Breast epithelium (tissue), 3 donors: ENCODE data around the gene UBALD1.

Experiments used
- CTCF ChIP-seq, 3 donors: fragments of 450-650 bp; IDR thresholded peaks; one replicate each; pipeline ENCODE4 v1.5.1; 2016 to 2017; ENCODE audit warnings: antibody characterized with exemption in 3 of 3, mild to moderate bottlenecking in 3 of 3, moderate library complexity in 3 of 3
- POLR2A ChIP-seq: fragments of 450-650 bp; IDR thresholded peaks from one replicate; pipeline ENCODE4 v1.6.1; 2016; ENCODE audit warnings: antibody characterized with exemption, mild to moderate bottlenecking, moderate library complexity
- POLR2AphosphoS5 ChIP-seq, 3 donors: sonication (generic); formaldehyde crosslinking; IDR thresholded peaks; one replicate each; pipeline ENCODE4 v1.6.1; 2017; ENCODE audit warnings: antibody characterized with exemption in 3 of 3

- TF ChIP-seq POLR2A: no peak
- TF ChIP-seq CTCF (IDR thresholded peaks at IDR 0.05): no peak
- TF ChIP-seq POLR2AphosphoS5 (IDR thresholded peaks at IDR 0.05): no peak
These were observed 53.1 kb downstream of the UBALD1 start for GRCh38 chr16:4561596-4561995.
